Islet precursor cell (in vitro differentiated cells): ENCODE results near the gene KCNAB1.
"Not testable (repeated sequence)": the region's sequence is repeated elsewhere in the genome, so short reads cannot be mapped to it uniquely, and the experiment has no call there.

ENCODE experiments used
- DNase-seq: peaks from one replicate; pipeline ENCODE4 v3.0.0-alpha.2; 2018

Gene KCNAB1

DNA sequence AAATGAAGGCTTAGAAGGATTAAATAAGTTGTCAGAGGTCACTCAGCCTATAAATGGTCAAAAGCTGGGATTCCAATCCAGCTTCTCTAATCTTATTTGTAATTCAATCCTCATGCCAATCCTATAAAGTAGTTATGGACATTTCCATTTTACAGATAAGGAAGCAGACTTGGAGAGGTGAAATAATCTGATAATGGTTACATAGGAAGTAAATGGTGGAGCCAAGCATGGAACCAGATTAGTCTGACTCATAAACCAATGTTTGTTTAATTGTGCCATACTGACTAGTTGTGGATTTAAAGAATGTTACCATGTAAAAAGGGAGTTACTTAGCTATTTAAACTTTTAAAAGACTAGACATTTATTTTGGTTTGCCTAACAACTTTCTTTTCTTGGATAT lies 59.7 kb downstream of the KCNAB1 start:
- DNase-seq = no peak

DNA sequence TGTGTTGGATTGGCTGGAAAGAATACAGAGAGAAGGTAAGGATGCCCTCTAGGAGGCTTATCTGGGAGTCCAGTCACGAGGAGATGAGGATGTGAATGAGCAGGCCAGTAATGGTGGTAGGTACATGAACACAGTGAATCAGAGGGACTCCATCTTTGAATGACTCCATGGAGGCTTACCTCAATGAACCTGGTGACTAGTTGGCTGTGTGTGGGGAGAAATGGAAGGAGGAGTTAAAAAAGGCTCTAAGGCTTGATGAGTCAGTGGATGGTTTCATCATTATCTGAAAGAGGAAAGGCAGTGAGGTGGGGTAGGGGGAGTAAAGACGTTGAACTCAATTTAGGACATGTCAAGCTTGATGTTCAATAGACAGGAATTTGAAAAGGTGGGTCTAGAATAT lies 61.1 kb downstream of the KCNAB1 start:
- no peak for DNase-seq

DNA sequence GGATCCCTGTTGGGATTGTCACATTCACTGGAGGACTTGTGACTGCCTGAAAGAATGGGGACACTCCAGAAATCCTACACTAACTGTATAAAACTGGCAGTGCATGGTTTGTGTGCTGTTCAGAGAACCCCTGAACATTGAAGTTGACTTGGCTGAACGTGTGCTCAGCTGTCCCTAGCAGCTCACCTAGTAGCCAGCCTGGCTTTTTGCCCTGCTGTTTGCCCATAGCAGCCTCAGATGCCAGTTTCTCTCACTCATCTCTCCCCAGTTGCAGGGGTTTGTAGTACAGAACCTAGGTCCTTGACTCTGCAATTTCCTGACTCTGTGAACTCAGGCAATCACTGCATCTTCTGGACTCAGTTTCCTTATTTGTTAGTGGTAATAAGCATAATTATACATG lies 63.0 kb downstream of the KCNAB1 start:
- no peak for DNase-seq

DNA sequence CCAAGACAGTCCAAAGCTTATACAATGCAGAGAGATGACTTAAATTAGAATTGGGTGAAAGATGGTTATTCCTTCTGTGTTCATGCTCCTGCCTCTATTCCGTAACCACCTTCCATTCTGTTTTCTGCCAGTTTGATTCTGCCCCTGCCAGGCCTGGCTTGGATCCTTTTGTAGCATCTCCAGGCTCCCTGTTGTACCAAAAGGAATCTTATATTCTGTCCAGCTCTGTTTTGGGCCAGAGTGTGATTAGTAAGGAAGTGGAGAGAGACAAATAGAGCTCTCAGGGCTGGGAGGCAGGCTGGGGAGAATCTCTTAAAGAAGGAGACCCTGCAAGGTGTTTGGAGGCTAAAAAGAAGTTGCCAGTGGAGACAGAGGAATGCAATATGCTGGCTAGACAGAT lies 63.8 kb downstream of the KCNAB1 start:
- no peak for DNase-seq

DNA sequence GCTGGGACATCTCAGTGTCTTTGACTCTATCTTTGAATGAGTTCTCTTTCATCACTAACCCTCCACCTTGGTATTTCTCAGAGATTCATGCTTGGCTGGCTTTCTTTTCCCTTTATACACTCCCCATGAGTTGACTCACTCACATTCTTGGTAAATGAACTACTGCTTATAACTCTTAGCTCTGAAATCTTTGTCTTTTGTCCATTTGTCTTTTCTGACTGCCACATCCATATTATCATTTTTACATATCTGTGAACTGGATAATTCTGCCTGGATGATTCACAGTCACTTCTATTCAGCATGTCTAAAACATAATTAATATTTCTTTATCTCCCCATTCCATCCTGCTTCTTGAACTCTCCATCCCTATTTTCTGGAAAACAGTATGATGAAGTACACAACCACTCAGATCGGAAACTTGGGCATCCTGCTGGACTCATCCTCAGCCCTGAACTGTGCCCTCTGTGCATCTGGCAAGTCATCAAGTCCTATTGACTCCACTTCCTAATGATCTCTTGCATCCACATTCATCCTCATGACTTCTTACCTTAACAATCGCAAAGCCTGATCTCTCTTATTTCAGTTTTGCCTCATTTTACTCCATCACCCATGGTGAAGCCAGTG lies 66.9 kb downstream of the KCNAB1 start:
- no peak for DNase-seq

DNA sequence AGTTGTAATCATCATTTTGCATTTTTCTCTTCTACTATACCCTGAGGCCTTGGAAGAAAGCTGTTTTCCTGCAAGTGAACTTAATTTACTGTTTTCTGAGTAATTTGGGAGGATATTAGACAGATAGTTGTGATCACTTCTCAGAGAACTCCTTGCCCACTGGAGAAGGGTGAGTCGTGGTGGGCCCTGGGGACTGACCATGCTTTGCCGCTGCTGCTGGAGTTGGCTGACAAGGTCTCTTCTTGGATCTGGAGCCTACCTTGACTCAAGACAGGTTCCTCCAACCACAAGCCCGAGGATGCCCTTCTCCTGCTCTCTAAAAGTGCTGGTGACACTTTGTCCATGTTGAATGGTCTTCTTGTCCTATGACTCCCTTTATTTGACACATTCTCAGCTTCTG lies 68.4 kb downstream of the KCNAB1 start:
- no peak for DNase-seq

DNA sequence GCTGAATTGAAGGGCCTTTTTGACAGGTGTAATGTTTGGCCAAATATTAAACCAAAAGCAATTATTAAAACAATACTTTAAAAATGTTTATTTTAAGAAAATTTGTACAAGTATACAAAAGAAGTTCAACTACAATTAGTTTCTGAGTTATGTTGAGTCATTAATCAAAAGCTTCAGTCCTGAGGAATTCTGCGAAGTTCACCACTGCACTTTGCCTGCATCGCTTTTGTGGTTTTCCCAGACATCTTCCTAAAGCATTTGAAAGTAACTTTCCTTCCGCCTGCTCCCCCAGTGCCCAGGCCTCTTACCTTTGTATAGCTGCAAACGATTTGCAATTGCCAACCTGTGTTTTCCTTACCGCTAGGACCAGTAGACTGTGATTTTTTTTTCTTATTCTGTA lies 69.5 kb downstream of the KCNAB1 start:
- no peak for DNase-seq

DNA sequence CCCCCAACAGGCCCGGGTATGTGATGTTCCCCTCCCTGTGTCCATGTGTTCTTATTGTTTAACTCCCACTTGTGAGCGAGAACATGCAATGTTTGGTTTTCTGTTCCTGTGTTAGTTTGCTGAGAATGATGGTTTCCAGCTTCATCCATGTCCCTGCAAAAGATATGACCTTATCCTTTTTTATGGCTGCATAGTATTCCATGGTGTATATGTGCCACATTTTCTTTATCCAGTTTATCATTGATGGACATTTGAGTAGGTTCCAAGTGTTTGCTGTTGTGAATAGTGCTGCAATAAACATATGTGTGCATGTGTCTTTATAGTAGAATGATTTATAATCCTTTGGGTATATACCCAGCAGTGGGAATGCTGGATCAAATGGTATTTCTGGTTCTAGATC lies 74.6 kb downstream of the KCNAB1 start:
- not testable (repeated sequence) for DNase-seq

DNA sequence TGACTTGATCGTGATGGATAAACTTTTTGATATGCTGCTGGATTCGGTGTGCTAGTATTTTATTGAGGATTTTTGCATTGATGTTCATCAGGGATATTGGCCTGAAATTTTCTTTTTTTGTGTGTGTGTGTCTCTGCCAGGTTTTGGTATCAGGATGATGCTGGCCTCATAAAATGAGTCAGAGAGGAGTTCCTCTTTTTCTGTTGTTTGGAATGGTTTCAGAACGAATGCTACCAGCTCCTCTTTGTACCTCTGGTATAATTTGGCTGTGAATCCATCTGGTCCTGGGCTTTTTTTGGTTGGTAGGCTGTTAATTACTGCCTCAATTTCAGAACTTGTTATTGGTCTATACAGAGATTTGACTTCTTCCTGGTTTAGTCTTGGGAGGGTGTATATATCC lies 76.8 kb downstream of the KCNAB1 start:
- DNase-seq = not testable (repeated sequence)

DNA sequence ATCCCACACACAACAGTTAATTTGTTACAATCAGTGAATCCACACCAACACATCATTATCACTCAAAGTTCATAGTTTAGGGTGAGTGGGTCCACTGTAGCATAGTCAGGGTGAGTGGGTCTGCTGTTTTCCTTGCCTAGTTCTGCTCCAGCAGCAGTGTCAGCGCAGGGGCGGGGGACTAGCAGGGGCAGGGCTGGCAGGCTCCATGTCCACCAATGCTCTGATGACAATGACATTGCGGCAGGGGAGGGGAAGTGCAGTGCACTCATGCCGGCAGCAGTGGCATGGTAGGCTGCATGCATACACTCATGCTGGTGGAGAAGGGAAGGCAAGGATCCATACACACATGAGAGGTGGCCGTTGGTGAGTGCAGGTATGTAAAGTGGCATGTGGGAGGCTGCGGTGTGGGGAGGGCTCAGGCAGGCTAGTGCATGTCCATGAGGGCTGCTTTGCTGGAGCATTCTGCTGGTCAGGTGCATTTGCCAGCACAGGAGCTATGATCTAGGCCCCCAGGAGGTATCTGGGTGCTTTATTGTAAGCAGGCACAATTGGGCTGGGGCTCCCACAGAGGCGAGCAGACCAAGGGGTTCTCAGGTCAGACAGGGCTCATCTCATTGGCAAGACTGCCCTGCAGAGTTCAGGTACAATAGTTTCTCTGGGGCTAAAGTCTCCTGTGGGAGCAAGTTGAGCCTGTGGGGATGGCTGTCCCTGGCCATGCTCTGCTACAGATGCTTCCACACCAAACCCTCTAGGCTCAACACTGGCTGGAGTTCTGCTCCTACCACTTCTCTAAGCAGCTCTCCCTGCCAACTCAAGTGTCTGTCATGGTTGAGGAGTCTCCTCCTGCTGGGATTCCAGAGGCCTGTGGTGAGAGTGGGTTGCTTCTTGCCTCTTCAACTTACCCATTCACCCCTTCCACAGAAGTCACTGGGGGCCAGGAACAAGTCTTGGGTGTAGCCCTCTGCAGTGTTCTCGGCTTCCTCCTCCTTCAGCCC lies 81.3 kb downstream of the KCNAB1 start:
- DNase-seq = no peak

DNA sequence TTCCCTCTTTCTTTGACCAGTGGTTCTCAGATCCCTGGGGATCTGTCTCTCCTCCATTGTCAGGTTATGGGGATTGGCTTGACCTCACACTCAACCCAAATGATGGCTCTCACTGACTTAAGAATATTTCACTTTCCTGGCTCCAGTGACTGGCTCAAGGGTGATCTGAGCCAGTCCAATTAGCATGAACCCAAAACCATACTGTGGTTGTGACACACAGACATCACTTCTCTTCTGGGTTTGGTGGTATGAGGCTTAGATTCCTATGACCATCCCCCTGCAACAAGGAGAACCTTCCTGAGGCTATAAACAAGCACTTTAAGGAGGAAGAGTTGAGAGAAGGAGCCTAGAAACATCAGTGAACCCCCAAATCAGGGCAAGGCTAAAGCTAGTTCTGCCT lies 85.8 kb downstream of the KCNAB1 start:
- no peak for DNase-seq

DNA sequence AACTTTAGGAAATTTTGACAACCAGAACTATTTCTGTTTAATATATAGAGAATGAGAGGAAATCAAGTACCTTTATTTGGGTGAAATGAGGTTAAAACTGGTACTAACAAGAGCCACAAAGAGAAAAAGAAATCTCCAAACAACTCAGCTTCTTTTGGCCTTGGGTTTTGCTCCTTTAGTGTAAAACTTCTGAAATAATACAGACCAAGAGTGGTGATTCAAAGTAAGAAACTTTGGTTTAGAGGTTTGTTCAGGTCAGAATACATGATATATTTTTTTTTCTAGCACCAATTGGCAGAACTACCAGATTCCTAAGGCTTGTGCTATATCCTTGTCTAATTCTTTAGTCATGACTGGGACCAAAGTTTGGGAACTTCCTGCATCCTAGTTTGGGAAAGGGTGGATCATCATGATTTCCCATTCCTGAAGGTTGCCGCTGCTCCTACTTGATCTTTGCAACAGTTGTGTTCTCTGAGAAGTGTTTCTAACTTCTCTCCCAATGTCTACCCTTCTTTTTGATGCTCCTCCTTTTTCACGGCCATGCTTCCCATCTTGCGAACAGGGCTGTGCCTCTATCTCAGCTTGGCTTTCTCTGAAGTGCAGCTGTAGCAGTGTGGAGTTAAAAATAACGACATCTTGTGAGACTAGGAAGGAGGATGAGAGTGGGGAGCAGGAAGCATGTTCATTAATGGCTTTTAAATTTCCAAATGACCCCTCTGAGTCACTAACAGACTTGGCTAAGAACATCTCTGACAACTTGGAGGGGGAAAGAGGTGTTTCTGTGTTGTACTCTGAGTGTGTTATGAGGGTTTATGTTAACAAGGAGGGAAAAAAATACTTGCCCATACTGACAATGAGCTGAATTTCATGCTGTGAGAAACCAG lies 87.7 kb downstream of the KCNAB1 start:
- DNase-seq = no peak

DNA sequence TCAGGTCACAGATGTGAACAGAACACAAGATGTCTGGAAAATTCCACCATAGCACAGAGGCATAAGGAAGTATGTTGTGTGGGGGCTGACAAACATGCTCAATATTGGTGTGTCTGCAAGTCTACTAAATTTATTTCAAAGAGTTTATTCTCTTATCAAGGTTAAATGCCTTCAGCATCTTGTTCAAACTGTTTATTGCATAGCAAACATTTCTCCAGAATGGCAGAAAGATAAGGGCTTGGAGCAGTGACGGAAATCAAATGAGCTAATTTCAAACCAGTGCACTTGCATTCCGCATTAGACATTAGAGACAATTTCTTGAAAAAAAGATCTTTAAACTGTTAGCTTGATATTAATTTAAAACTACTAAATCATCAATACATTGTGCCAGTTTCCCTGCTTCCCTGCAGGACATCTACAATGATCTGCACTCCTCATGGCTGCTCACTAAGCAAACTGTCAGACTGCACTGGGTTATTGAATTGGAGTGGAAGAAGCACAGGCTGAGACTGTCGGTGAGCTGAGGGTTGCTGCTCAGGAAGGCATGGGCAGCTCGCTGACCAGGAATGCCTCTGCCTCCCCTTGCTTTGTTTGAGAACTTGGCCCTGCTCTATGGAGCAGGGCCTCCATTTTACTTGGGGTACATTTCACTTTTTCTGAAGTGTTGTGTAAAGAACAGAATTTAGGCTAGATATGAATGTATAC lies 89.4 kb downstream of the KCNAB1 start:
- DNase-seq = no peak

DNA sequence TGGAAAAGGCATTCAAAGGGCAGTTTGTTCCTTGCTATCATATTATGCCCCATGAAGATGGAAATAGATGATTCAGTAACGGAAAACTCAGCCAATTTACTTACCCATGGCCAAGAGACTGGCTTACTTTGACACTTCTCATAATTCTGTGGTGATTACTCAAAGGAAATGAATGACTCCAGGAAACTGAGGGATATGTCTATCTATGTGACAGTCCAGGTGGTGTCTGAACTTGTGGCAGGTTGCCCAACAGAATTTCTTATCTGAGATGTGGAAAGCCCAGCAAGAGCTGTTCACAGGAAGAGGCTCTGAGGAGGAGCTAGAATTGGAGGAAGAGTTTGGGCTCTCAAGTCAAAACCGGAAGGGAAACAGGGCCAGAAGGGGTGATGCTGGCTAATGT lies 91.2 kb downstream of the KCNAB1 start:
- DNase-seq = no peak

DNA sequence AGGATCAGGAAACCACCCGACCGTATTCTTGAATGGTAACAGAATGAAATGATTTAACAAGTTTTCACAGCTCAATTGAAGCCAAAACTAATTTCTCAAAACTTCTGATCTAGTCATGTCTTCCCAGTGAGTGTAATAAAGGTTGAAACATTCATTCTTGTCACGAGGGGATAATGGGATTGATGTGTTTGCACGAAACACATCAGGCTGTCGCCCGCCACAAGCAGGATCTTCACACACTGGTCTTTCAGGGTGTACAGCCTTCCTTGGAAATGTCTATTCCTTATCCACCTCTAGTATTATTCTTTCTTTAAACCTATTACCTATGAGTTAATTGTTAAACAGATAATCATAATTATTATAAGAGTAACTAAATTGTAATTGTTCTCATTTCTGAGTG lies 94.3 kb downstream of the KCNAB1 start:
- DNase-seq = no peak

DNA sequence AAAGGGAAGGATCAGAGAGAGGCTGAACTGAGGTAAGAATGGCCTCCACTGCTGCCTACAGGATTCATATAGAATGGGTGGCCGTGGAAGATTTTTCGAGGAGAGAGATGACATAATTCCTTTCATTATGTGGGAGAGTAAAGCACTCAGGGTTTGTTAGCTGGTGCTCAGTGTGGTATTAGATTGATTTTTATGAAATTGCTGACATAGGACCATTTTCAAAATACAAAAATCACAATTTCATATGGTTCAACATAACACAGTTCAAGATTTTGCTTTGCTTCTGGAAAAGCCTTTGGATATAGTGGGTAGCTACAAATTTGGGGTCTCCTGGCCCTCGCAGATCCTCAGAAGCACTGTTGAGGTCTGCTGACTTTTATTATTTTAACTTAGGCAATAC lies 95.4 kb downstream of the KCNAB1 start:
- DNase-seq = no peak

DNA sequence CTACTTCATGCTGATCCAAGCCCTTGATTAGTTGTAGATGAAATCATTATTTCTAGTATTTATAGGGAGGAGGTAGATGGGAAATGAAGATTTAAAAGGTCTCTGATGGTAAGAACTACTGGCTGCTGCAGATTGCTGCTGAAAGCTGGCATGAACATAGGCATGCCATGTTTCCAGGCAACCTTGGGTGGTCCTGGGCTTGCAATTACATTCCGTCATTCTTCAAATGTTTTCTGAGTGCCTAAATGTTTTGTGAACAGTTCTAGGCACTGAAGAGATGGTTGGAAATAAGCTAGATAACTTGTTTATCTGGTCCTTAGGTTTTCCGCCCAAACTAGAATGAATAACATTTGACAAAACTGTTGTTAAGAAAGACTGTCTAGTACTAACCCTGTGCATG lies 95.8 kb downstream of the KCNAB1 start:
- DNase-seq = no peak

DNA sequence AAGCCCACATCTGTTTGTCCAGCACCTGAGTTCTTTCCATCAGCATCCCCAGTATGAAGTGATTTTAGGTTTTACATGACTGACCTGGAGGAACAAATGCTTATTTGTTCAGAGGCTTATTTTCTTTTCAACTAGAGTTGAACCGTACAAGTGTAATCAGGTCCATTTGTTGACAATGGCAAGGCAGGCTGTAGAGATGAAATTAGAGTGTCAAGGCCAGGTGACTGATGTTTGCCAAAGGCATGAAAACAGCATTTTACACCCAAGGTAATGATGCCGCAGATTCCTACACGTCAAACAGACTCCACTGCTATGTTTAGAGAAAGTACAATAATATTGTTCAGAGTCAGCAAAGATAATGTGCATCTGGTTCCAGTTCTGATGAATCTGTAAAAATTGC lies 96.5 kb downstream of the KCNAB1 start:
- no peak for DNase-seq

DNA sequence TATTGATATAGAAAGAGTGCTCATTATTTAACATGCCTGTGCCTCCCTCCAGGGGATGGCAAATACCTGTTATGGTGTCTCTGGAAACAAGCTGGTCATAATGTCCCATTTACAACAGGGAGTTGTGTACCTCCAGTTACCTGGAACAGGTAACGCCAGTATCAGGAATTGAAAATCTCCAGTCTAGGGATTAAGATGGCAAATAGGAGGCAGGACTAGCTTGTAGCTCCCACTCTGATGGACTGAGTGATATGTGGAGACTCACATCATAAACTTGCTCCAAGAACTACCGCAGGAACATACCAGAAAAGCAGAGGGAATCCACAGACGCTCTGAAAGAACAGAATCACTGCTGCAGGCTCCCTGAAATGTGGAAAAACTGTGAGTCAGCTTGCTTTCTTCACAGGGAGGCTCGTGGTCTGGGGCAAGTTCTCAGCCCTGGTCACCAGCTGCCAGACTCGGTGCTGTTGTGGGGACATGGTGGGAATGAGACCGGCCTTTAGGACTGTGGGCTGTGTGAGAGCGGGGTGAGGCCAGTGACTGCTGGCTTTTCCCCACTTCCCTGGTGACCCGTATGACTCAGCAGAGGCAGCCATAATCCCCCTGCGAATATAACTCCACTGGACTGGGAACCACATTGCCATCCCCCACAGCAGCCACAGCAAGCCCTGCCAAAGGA lies 97.4 kb downstream of the KCNAB1 start:
- peak; percentile 87 for DNase-seq

DNA sequence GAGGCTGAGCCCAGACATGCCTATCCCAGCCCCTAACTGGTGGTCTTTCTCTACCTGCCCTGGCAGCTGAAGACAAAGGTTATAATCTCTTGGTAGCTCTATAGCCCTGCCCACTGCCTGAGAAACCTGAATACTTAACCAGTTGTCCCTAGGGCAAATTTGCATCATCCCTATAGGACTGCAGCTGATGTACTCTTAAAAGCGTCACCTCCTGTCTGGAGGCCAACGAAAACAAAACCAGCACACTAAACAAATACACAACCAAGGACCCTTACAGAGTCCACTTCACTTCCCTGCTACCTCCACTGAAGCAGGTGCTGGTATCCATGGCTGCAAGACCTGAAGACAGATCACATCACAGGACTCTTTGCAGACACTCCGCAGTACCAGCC lies 98.0 kb downstream of the KCNAB1 start:
- DNase-seq = no peak

DNA sequence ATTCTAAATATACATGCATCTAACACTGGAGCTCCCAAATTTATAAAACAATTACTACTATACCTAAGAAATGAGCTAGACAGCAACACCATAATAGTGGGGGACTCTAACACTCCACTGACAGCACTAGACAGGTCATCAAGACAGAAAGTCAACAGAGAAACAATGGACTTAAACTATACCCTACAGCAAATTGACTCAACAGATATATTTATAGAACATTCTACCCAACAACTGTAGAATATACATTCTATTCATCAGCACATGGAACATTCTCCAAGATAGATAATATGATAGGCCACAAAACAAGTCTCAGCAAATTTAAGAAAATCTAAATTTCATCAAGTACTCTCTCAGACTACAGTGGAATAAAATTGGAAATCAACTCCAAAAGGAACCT lies 102.0 kb downstream of the KCNAB1 start:
- not testable (repeated sequence) for DNase-seq

DNA sequence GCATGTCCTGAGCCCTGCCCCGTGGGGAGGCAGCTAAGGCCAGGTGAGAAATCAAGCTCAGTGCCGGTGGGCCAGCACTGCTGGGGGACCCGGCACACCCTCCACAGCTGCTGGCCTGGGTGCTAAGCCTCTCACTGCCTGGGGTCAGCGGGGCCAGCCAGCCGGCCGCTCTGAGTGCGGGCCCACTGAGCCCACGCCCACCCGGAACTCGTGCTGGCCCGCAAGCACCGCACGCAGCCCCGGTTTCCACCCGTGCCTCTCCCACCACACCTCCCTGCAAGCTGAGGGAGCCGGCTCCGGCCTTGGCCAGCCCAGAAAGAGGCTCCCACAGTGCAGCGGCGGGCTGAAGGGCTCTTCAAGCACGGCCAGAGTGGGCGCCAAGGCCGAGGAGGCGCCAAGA lies 103.7 kb downstream of the KCNAB1 start:
- not testable (repeated sequence) for DNase-seq
